ENCODE results near the gene TRIM3. TPM values are rescaled to one million over a fixed set of nuclear protein-coding genes. Genes with fewer than 3 reads are reported as not detected.
"Not testable (repeated sequence)": the region's sequence is repeated elsewhere in the genome, so short reads cannot be mapped to it uniquely, and the experiment has no call there.

The TRIM3 gene
- 10 to 100 TPM; 19.9 to 31.7 (median 23.7) TPM for total RNA-seq

DNA sequence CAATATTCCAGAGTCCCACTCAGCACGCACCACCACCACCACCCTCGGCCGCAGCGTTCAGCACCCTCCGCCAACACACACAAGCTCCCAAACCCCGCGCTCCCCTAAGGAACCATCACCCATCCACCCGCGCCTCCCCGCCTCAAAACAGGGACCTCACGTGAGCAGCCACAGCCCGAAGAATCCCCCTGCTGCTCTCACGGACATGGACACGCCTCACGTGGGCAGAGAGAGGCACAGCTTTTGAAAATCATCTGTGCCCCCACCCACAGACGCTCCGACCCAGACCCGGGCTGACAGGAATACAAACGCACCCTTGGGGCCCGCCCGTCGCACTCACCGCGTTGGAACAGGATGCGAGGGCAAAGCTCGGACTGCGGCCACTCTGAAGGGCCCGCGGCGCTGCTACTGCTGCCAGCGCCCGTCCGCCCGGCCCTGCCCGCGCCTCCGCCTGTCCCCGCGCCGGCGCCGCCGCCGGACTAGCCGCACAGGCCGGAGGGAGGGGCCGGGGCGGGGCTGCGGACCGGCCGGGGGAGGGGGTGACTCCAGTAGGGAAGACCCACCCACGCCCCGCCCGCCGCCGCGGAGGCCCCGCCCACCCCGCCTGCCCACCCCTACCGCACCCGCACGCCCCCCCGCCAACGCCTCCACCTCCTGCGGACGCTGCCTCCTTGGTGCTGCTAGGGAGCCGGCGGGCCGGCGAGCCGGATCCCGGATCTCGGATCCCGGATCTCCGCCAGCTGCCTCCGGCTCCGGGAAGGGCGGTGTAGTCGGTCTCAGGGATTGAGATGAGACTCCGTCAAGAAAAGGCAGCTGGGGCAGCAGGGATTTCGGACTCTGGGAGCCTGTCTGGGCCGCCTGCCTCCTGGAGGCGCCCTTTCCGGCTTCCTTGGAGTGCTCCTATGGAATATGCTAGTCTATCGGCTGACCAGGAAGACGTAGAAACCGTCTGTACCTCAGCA is at the start of gene TRIM3:
TSS of gene TRIM3 (minus strand) at position 491 of the 962 bp plus-strand sequence. CDS start 8,246 bp downstream, outside the sequence.
- Histone ChIP-seq H3K36me3 (peaks cover 0 to 27% of the 10 kb centered on the region in 2 donors), H3K4me1 (peaks cover 0 to 64% (median 18%) of the 10 kb centered on the region in 3 donors), H3K9me3 (no peaks in the 10 kb centered on the region), H3K27me3 (no peaks in the 10 kb centered on the region), H3K27ac (peak within 1 kb of the TSS; percentile 79 to 98 (median 95)), H3K4me3 (peak within 1 kb of the TSS; percentile 69 to 82)
- TF ChIP-seq CTCF (IDR thresholded peaks at IDR 0.05) (peak in 2 of 4 experiments; percentile 11 to 51), EP300 (IDR thresholded peaks at IDR 0.05) (no peak), POLR2AphosphoS5 (IDR thresholded peaks at IDR 0.05) (peak; percentile 58), POLR2A (IDR thresholded peaks at IDR 0.05) (peak; percentile 80 to 83)
- 0% methylated on average over 1 to 3 of the region's 87 CpGs for WGBS, 2 donors (ENCODE audit: low coverage in 1 of 2)
- ATAC-seq: peak; percentile 90

- Histone ChIP-seq H3K9me3 (no peaks in the 10 kb centered on the region), H3K4me1 (no peaks in the 10 kb centered on the region), H3K36me3 (peaks cover 0 to 28% of the 10 kb centered on the region in 2 donors), H3K27ac (no peak overlapping the region), H3K4me3 (no peak overlapping the region), H3K27me3 (no peaks in the 10 kb centered on the region)
- 0% methylated on average over 1 of the region's 1 CpG for WGBS, 2 donors (ENCODE audit: low coverage in 1 of 2)
- TF ChIP-seq EP300 (IDR thresholded peaks at IDR 0.05) (no peak), CTCF (IDR thresholded peaks at IDR 0.05) (no peak), POLR2A (IDR thresholded peaks at IDR 0.05) (no peak), POLR2AphosphoS5 (IDR thresholded peaks at IDR 0.05) (no peak)
- ATAC-seq: no peak
Measured at GRCh38 chr11:6523253-6523652, 49.5 kb upstream of the TRIM3 start.

DNA sequence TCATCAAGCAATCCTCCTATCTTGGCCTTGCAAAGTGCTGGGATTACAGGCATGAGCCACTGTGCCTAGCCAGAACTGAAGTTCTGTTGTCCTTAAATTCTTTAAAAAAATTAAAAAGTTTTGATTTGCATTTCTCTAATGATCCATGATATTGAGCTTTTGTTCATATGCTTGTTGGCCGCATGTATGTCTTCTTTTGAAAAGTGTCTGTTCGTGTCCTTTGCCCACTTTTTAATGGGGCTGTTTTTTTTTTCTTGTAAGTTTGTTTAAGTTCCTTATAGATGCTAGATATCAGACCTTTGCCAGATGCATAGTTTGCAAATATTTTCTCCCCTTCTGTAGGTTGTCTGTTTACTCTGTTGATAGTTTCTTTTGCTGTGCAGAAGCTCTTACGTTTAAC is 48.2 kb upstream of the TRIM3 start:
- not testable (repeated sequence) for H3K4me1 ChIP-seq, H3K4me3 ChIP-seq, H3K27ac ChIP-seq, H3K9me3 ChIP-seq, ATAC-seq, H3K27me3 ChIP-seq
- H3K36me3 ChIP-seq: peaks cover 0 to 23% of the 10 kb centered on the region in 2 donors
- 86 to 98% methylated on average over 1 to 2 of the region's 3 CpGs for whole genome bisulfite sequencing, 2 donors (ENCODE audit: low coverage in 1 of 2)

- Histone ChIP-seq H3K27me3 (no peaks in the 10 kb centered on the region), H3K9me3 (no peaks in the 10 kb centered on the region), H3K36me3 (peaks cover 0 to 25% of the 10 kb centered on the region in 2 donors), H3K4me1 (peaks cover 0 to 14% (median 0%) of the 10 kb centered on the region in 3 donors), H3K27ac (no peak overlapping the region), H3K4me3 (no peak overlapping the region)
- 89% methylated on average over 3 of the region's 3 CpGs; no CpG with 5 or more reads in 1 of the 2 donors for WGBS, 2 donors (ENCODE audit: low coverage in 1 of 2)
- TF ChIP-seq EP300 (IDR thresholded peaks at IDR 0.05) (no peak), POLR2A (IDR thresholded peaks at IDR 0.05) (no peak), POLR2AphosphoS5 (IDR thresholded peaks at IDR 0.05) (no peak), CTCF (IDR thresholded peaks at IDR 0.05) (no peak)
- ATAC-seq: no peak
Measured at GRCh38 chr11:6520265-6520664, 46.5 kb upstream of the TRIM3 start.

- TF ChIP-seq CTCF (IDR thresholded peaks at IDR 0.05) (no peak), POLR2A (IDR thresholded peaks at IDR 0.05) (no peak), EP300 (IDR thresholded peaks at IDR 0.05) (no peak), POLR2AphosphoS5 (IDR thresholded peaks at IDR 0.05) (no peak)
- no peaks in the 10 kb centered on the region for H3K9me3 ChIP-seq
- H3K27me3 ChIP-seq: no peaks in the 10 kb centered on the region
- H3K4me3 ChIP-seq: no peak overlapping the region
- H3K27ac ChIP-seq: no peak overlapping the region
- H3K4me1 ChIP-seq: peaks cover 0 to 21% (median 0%) of the 10 kb centered on the region in 3 donors
- ATAC-seq: no peak
- peaks cover 0 to 48% of the 10 kb centered on the region in 2 donors for H3K36me3 ChIP-seq
Measured at GRCh38 chr11:6516865-6517264, 43.1 kb upstream of the TRIM3 start.
